Measurements from ENCODE around the gene STRAP.
"Not testable (repeated sequence)": the region's sequence is repeated elsewhere in the genome, so short reads cannot be mapped to it uniquely, and the experiment has no call there.

STRAP gene

DNA sequence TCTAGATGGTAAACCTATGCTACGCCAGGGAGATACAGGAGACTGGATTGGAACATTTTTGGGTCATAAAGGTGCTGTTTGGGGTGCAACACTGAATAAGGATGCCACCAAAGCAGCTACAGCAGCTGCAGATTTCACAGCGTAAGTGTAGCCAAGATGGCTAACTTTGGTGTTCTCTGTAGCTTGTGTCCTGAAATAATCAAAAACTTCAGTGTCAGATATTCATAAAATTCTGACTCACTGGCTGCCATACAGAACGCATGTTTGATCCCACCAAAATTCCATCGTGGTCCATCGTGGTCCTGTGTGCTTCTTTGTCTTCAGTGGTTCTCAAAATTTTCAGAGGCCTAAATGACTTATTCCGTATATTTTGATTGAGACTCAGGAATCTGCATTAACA lies 1.3 kb downstream of the STRAP start:
- Histone ChIP-seq H3K9me3 (no peaks in the 10 kb centered on the region), H3K4me3 (peak overlapping the region; percentile 87), H3K27me3 (ENCODE audit: low read depth) (no peaks in the 10 kb centered on the region), H3K4me1 (peaks cover 33% of the 10 kb centered on the region), H3K36me3 (replicated peaks) (peaks cover 19% of the 10 kb centered on the region)
- no peak for DNase-seq (ENCODE audit: low spot score in 2 of 2)
- in situ Hi-C loops (cut with MboI; ENCODE audit: low sequenced_read_pairs) = loop anchor here (25.0 kb wide), 1 partner anchor 1096 kb away; no protein-coding TSS in a partner anchor

DNA sequence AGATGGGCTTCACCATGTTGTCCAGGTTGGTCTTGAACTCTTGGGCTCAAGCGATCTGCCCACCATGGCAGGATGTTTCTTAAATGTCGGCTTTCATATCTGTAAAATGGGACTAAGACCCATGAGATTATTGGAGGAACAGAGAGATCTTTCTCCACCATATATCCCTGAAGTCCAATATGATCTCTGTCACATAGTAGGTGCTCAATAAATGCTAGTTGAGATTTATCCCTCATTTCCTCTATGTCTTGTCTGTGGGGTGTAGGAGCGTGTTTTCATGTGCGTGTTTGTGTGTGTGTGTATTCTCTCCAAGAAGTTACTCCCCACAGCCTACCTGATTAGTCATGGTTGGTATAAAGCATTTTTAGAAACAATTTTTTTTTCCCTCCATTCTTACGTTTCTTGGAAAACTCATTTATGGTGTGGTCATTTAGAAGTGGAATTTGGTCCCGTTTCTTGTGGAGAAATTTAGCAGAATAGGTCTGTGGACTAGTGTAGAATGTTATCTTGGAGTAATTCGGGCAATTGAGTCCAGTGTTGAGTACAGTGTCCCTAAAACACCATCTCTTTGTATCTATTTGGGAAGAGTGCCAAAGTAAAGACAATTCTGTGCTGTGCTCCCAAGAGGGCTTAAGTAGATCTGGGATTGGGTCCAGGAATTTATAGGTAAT lies 4.3 kb downstream of the STRAP start:
- H3K27me3 ChIP-seq (ENCODE audit: low read depth) = no peaks in the 10 kb centered on the region
- no peaks in the 10 kb centered on the region for H3K9me3 ChIP-seq
- H3K4me3 ChIP-seq = no peak overlapping the region
- peak in 1 of 2 experiments; percentile 72 for DNase-seq (ENCODE audit: low spot score in 2 of 2)
- peaks cover 33% of the 10 kb centered on the region for H3K4me1 ChIP-seq
- H3K36me3 ChIP-seq (replicated peaks) = peaks cover 37% of the 10 kb centered on the region
- in situ Hi-C loops (cut with MboI; ENCODE audit: low sequenced_read_pairs) = loop anchor here (25.0 kb wide), 1 partner anchor 1099 kb away; no protein-coding TSS in a partner anchor

DNA sequence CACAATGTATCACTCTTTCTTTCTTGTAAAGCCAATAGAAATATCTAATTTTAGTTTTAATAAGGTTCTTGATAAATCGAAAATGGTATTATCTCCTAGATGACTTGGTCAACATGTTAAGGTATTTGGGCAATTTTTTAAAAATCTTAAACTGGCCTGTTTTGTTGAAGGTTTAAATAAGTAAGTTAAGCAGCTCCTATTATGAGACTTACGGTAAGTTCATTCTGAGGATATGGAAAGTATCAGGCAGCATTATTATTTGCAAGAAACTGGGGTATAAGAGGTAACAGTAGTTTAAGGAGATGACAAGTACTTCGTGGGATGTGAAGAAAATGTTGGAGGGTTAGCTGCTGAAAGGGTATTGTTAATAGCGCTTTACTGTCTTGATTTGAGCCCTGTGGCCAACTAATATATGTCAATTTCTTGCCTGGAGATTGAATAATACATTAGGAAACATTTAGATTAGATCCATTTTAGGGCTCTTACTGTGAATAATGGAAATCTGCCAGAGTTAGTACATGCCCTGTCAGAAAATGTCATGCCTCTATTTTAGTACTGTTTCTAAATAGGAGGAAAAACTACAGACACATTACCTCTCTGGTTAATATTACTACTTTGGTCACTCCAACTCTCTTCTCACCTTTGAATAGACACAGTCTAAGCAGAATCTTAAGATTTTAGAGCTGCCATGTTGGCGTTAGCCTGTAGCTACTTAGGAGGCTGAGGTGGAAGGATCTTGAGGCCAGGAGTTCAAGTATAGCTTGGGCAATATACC lies 5.0 kb downstream of the STRAP start:
- DNase-seq (ENCODE audit: low spot score in 2 of 2) = no peak
- in situ Hi-C loops (cut with MboI; ENCODE audit: low sequenced_read_pairs) = loop anchor here (25.0 kb wide), 1 partner anchor 1100 kb away; no protein-coding TSS in a partner anchor
- no peak overlapping the region for H3K4me3 ChIP-seq
- H3K4me1 ChIP-seq = peaks cover 31% of the 10 kb centered on the region
- no peaks in the 10 kb centered on the region for H3K27me3 ChIP-seq (ENCODE audit: low read depth)
- H3K36me3 ChIP-seq (replicated peaks) = peaks cover 44% of the 10 kb centered on the region
- H3K9me3 ChIP-seq = no peaks in the 10 kb centered on the region

DNA sequence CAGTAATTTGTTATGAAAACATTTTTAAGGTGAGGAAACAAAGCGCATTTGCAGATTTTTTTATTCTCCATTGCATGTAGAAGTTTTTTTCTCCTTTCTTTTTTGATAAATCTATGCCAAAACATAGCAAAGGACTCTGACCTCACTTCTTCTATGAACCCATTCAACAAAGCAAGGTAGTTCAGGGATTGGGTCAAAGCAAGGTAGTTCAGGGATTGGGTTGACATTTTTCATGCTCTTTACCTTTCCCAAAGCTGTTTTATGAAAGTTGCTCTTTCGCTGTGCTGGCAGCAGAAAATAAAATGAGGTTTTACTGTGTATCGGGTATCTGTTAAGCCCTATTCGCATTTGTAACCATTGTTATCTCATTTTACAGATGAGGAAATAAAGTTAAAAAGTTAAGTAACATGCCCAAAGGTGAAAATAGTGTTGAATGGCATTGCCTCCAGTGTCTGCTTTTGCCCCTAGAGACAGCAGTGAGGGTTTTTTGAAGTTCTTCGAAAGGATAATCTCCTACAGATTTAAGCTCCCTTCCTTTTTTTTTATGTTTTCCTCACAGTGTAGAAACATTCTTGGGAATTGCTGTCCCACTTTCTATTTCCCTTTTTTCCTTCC lies 10.6 kb downstream of the STRAP start:
- in situ Hi-C loops (cut with MboI; ENCODE audit: low sequenced_read_pairs) = loop anchor here (25.0 kb wide), 1 partner anchor 1105 kb away; no protein-coding TSS in a partner anchor
- Histone ChIP-seq H3K9me3 (no peaks in the 10 kb centered on the region), H3K4me1 (peaks cover 7% of the 10 kb centered on the region; the same call in 1 of the 2 replicates), H3K36me3 (replicated peaks) (peaks cover 66% of the 10 kb centered on the region), H3K4me3 (no peak overlapping the region), H3K27me3 (ENCODE audit: low read depth) (no peaks in the 10 kb centered on the region)
- no peak for DNase-seq (ENCODE audit: low spot score in 2 of 2)

DNA sequence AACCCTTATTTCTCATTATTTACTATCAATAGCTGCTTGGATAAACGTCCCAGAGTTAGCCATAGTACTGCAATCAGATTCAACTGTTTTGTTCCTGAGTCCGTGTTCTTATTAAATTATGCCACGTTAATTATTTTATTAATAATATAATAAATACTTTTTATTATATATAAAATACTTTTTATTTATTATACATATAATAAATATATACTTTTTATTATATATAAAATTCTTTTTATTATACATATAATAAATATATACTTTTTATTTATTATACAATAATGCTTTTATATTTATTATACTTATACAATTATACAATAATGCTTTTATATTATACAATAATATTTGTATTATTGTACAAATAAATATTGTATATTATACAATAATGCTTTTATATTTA lies 11.1 kb downstream of the STRAP start:
- DNase-seq (ENCODE audit: low spot score in 2 of 2) = no peak
- Histone ChIP-seq H3K4me1 (0 out of 2 replicates have a peak, but pooled peaks cover 3% of the 10 kb centered on the region), H3K9me3 (no peaks in the 10 kb centered on the region), H3K27me3 (ENCODE audit: low read depth) (no peaks in the 10 kb centered on the region), H3K36me3 (replicated peaks) (peaks cover 69% of the 10 kb centered on the region), H3K4me3 (no peak overlapping the region)
- in situ Hi-C loops (cut with MboI; ENCODE audit: low sequenced_read_pairs) = loop anchor here (25.0 kb wide), 1 partner anchor 1106 kb away; no protein-coding TSS in a partner anchor

DNA sequence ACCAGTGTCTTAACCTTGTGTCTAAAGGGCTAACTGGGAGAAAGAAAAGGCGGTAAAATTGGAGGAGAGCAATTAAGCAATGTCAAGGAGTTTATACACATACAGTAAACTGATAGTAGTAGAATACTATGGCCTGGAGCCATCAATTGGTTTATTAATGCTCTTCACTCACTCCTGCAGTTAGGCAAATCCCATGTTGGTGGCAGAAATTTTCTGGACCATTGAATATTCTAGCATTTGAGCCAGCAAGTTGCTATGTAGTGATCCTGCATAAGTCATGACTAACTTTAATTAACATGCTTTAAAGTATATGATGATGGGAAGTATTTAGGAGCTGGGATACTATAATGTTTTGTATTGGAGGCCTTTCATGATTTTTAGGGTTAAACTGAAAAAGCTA lies 14.7 kb downstream of the STRAP start:
- no peak for DNase-seq (ENCODE audit: low spot score in 2 of 2)
- Histone ChIP-seq H3K4me1 (no peaks in the 10 kb centered on the region), H3K36me3 (replicated peaks) (peaks cover 84% of the 10 kb centered on the region), H3K4me3 (no peak overlapping the region), H3K9me3 (no peaks in the 10 kb centered on the region), H3K27me3 (ENCODE audit: low read depth) (no peaks in the 10 kb centered on the region)
- in situ Hi-C loops (cut with MboI; ENCODE audit: low sequenced_read_pairs) = loop anchor here (25.0 kb wide), 1 partner anchor 1110 kb away; no protein-coding TSS in a partner anchor

DNA sequence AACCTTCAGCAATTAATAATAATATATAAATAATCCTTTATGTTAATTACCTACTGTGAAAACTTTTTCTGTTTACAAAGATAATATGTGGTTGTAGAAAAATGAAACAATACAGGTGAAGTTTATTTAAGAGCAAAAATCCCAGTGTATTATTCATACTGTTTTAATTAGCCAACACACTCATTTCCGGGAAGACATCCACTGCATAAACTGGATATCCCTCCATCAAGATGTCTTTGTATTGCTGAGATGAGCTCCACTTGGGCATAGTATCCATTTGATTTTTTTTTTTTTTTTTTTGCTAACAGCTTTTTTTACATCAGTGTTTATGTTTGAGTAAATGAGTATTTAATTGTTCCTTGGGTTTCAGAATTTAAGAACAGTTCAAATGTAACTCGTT lies 15.2 kb downstream of the STRAP start:
- no peak for DNase-seq (ENCODE audit: low spot score in 2 of 2)
- Histone ChIP-seq H3K4me1 (no peaks in the 10 kb centered on the region), H3K9me3 (no peaks in the 10 kb centered on the region), H3K4me3 (no peak overlapping the region), H3K36me3 (replicated peaks) (peaks cover 85% of the 10 kb centered on the region), H3K27me3 (ENCODE audit: low read depth) (no peaks in the 10 kb centered on the region)
- in situ Hi-C loops (cut with MboI; ENCODE audit: low sequenced_read_pairs) = loop anchor here (25.0 kb wide), 1 partner anchor 1110 kb away; no protein-coding TSS in a partner anchor

DNA sequence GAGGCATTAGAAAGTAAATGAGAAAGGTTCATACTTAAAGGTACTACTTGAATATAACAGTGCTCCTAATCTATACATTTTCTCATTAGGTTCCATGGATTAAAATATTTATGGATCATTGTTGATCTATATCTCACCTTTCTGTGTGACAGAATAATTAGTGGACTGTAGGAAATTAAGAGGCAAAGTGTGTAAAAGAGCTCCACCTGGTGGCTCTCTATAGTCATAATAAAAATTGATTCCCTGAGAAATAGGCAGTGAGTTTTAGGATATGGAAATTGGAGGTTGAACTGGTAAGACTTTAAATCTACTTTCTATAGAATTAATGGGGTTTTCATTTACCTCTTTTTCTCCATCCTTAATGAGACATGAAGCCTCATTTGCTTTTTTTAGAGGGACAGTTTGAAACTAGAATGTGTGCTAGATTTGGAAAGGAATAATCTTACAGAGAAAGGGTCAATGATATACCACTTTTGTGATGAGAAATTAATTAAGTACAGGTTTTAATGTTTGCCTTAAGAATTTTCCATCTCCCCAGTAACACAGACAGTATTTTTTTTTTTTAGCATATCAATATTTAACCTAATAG lies 17.2 kb downstream of the STRAP start:
- no peak overlapping the region for H3K4me3 ChIP-seq
- in situ Hi-C loops (cut with MboI; ENCODE audit: low sequenced_read_pairs) = loop anchor here (25.0 kb wide), 1 partner anchor 1112 kb away; no protein-coding TSS in a partner anchor
- H3K4me1 ChIP-seq = no peaks in the 10 kb centered on the region
- H3K27me3 ChIP-seq (ENCODE audit: low read depth) = no peaks in the 10 kb centered on the region
- peak in 1 of 2 experiments; percentile 49 for DNase-seq (ENCODE audit: low spot score in 2 of 2)
- H3K36me3 ChIP-seq (replicated peaks) = peaks cover 85% of the 10 kb centered on the region
- H3K9me3 ChIP-seq = no peaks in the 10 kb centered on the region

DNA sequence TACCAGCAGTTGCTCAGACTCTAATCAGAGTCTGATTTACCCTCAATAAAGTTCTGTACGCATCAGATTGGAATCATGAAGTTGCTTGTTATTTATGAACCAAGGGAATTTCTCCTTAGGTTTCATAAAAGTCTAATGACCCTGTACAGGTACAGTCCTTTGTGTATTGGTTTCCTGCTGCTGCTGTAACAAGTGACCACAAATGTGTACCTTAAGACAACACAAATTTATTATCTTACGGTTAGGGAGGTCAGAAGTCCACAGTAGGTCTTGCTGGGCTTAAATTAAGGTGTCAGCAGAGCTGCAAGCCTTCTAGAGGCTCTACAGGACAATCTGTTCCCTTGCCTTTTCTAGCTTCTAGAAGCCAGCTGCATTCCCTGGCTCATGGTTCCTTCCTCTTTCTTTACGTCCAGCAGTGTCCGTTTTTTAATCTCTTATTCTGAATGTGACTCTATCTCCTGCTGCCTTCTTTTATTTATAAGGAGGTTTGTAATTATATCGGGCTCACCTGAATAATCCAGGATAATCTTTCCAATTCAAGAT lies 22.3 kb downstream of the STRAP start:
- H3K36me3 ChIP-seq (replicated peaks) = peaks cover 50% of the 10 kb centered on the region
- no peaks in the 10 kb centered on the region for H3K4me1 ChIP-seq
- in situ Hi-C loops (cut with MboI; ENCODE audit: low sequenced_read_pairs) = no loop called here
- DNase-seq (ENCODE audit: low spot score in 2 of 2) = no peak
- H3K9me3 ChIP-seq = no peaks in the 10 kb centered on the region
- H3K27me3 ChIP-seq (ENCODE audit: low read depth) = no peaks in the 10 kb centered on the region
- no peak overlapping the region for H3K4me3 ChIP-seq

DNA sequence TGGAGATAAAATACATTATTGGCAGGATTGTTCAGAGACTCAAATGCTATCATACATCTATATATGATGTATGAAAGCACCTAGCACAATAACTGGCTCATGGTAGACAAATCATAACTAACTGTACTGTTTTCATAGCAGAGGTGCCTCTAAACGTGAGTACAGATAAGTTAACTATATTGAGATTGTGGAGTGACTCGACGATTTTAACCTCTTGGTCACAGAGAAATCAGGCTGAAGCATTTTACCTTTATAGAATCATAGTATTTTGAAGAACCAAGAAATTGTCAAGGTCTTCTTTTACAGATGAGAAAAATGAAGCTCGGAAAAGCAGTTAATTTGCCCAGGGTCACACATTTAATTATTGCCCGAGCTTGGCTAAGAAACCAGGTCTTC lies 28.3 kb downstream of the STRAP start:
- H3K4me3 ChIP-seq = no peak overlapping the region; the same call in 1 of the 2 replicates
- DNase-seq (ENCODE audit: low spot score in 2 of 2) = no peak
- H3K4me1 ChIP-seq = peaks cover 11% of the 10 kb centered on the region
- no peaks in the 10 kb centered on the region for H3K9me3 ChIP-seq
- H3K27me3 ChIP-seq (ENCODE audit: low read depth) = no peaks in the 10 kb centered on the region
- in situ Hi-C loops (cut with MboI; ENCODE audit: low sequenced_read_pairs) = no loop called here
- 0 out of 2 replicates have a peak, but pooled peaks cover 4% of the 10 kb centered on the region for H3K36me3 ChIP-seq (replicated peaks)

DNA sequence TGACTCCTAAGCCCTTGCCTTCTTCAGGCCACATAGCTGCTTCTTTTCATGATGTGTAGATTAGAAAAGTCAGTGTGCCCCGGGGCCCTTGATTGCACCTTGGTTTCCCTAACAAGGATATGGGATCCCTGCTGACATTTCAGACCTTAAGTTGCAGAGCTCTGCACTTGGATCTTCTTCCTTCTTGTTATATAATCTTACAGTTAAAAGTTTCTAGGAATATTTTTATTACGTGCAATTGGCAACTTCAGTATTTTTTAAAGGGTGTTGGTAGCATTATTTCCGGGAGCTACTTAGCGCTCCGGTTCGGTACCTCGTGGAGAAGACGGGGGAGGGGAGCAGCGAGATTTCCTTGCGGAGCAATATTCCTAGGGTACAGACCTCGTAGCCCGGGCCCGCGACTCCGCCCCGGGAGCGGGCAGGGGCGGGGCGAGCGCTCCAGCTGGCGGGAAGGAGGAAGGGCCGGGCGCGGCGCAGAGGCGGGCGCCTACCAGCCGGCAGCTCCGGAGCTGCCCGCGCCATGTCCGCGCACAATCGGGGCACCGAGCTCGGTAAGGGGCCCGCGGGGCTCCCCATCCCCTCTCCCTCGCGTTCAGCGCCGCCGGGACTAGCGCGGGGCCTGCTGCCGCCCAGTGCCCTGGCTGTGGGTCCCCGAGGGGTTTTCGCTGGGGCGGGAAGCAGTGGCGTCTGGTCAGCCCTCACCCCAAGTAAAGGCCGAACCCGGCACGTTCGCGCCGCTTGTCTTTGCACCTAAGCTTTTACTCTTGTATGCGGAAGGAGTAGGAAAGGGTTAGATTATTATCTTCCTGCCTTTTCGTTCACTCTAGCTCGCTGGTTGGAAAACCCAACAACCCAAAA lies 28.9 kb downstream of the STRAP start, which contains the start of gene DERA:
DERA (plus strand) TSS at position 469 of the 858 bp plus-strand sequence; CDS start at position 521, 52 bp downstream.
- no peaks in the 10 kb centered on the region for H3K27me3 ChIP-seq (ENCODE audit: low read depth)
- no peaks in the 10 kb centered on the region for H3K9me3 ChIP-seq
- H3K4me1 ChIP-seq = peaks cover 11% of the 10 kb centered on the region
- 0 out of 2 replicates have a peak, but pooled peaks cover 4% of the 10 kb centered on the region for H3K36me3 ChIP-seq (replicated peaks)
- DNase-seq (ENCODE audit: low spot score in 2 of 2) = peak; percentile 72 to 89
- H3K4me3 ChIP-seq = peak within 1 kb of the TSS; percentile 68
- in situ Hi-C loops (cut with MboI; ENCODE audit: low sequenced_read_pairs) = no loop called here

DNA sequence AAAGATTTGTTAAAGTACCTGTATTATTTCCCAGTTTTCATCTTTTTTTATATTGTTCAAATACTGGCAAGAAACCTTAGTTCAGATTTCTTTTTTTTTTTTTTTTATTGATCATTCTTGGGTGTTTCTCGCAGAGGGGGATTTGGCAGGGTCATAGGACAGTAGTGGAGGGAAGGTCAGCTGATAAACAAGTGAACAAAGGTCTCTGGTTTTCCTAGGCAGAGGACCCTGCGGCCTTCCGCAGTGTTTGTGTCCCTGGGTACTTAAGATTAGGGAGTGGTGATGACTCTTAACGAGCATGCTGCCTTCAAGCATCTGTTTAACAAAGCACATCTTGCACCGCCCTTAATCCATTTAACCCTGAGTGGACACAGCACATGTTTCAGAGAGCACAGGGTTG lies 29.7 kb downstream of the STRAP start:
- in situ Hi-C loops (cut with MboI; ENCODE audit: low sequenced_read_pairs); DNase-seq (ENCODE audit: low spot score in 2 of 2); H3K9me3 ChIP-seq; H3K36me3 ChIP-seq (replicated peaks); H3K27me3 ChIP-seq (ENCODE audit: low read depth): not testable (repeated sequence)
- Histone ChIP-seq H3K4me3 (peak overlapping the region; percentile 68), H3K4me1 (peaks cover 11% of the 10 kb centered on the region)

Data from HAP-1 (cell line).